Neural crest cell (in vitro differentiated cells): Measurements from ENCODE around the gene CYBA. TPM values are rescaled to one million over a fixed set of nuclear protein-coding genes. Genes with fewer than 3 reads are reported as not detected.
A peak's percentile ranks its signal among the peaks of the same experiment; 100 is the strongest.

Experiments
- DNase-seq: peaks from one replicate; pipeline ENCODE4 v3.0.0; 2021; ENCODE audit warnings: low read depth, mixed read lengths, low spot score
- H3K27ac Mint-ChIP-seq: one replicate; pipeline ENCODE4 v1.8.0; 2021; ENCODE audit warnings: mild to moderate bottlenecking, mixed read lengths; ENCODE audit not compliant: unreplicated experiment
- H3K27me3 Mint-ChIP-seq: 2 replicates; pipeline ENCODE4 v1.8.0; 2021; ENCODE audit warnings: low read depth, mild to moderate bottlenecking, mixed read lengths
- H3K36me3 Mint-ChIP-seq: 2 replicates; pipeline ENCODE4 v1.8.0; 2021; ENCODE audit warnings: low read depth, mild to moderate bottlenecking, mixed read lengths
- H3K4me1 Mint-ChIP-seq: 2 replicates; pipeline ENCODE4 v1.8.0; 2021; ENCODE audit warnings: mixed read lengths
- H3K4me3 Mint-ChIP-seq: one replicate; pipeline ENCODE4 v1.8.0; 2021; ENCODE audit warnings: mild to moderate bottlenecking, mixed read lengths
- H3K9me3 Mint-ChIP-seq: 2 replicates; pipeline ENCODE4 v1.8.0; 2021; ENCODE audit warnings: mixed read lengths
- total RNA-seq: library from RNA; stranded (reverse); gene quantifications from 2 replicates; pipeline ENCODE4 v1.2.1, GENCODE V29; 2021
- TF ChIP-seq, protein P1 (sequence below): fragments of 200-600 bp; sonication (generic); conservative IDR thresholded peaks from 2 replicates; pipeline ENCODE4 v1.5.0; 2021; ENCODE audit warnings: antibody characterized with exemption, mild to moderate bottlenecking

The CYBA gene
- total RNA-seq, 1 donor from 2014 or later = 22.3 TPM

DNA sequence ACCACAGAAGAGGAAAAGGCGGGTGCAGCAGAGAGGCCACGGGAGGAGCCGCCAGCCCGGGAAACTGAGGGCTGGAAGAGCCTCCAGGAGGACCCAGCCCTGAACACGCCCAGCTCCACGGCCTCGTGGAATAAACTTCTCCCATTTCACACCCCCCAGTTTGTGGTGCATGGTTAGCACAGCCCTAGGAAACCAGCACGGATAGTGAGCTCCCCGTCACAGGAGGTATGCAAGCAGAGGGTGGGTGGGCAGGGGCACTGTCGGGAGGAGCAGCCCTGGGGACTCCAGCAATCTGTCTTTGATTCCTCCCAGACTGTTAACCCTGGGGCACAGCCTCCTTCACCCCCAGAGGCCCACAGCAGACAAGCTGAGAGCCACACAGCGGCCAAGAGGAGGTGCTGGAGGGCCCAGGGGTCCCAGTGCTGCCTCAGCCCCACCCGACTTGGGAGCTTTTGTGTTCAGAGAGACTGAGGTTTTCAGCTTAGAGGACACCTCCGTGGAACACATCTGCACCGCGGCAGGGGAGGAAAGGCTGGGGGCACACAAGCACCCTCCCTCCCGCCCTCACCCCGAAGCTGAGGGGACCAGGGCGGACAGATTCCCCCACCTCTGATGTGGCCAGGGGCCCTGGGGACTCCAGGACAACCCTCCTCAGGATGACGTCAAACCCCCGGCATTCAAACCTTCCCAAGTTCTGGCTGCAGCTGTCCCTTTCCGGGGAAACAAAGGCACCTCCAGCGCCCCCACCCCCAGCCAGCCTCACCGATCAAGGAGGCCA is 14.2 kb downstream of the CYBA start:
- Mint-ChIP-seq H3K9me3 (no peaks in the 10 kb centered on the region), H3K27ac (no peak overlapping the region), H3K4me3 (peak overlapping the region; percentile 59), H3K27me3 (peaks cover 25% of the 10 kb centered on the region), H3K36me3 (no peaks in the 10 kb centered on the region), H3K4me1 (peaks cover 8% of the 10 kb centered on the region)
- no peak for DNase-seq
- TF ChIP-seq, protein P1, sequence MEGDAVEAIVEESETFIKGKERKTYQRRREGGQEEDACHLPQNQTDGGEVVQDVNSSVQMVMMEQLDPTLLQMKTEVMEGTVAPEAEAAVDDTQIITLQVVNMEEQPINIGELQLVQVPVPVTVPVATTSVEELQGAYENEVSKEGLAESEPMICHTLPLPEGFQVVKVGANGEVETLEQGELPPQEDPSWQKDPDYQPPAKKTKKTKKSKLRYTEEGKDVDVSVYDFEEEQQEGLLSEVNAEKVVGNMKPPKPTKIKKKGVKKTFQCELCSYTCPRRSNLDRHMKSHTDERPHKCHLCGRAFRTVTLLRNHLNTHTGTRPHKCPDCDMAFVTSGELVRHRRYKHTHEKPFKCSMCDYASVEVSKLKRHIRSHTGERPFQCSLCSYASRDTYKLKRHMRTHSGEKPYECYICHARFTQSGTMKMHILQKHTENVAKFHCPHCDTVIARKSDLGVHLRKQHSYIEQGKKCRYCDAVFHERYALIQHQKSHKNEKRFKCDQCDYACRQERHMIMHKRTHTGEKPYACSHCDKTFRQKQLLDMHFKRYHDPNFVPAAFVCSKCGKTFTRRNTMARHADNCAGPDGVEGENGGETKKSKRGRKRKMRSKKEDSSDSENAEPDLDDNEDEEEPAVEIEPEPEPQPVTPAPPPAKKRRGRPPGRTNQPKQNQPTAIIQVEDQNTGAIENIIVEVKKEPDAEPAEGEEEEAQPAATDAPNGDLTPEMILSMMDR = no peak

DNA sequence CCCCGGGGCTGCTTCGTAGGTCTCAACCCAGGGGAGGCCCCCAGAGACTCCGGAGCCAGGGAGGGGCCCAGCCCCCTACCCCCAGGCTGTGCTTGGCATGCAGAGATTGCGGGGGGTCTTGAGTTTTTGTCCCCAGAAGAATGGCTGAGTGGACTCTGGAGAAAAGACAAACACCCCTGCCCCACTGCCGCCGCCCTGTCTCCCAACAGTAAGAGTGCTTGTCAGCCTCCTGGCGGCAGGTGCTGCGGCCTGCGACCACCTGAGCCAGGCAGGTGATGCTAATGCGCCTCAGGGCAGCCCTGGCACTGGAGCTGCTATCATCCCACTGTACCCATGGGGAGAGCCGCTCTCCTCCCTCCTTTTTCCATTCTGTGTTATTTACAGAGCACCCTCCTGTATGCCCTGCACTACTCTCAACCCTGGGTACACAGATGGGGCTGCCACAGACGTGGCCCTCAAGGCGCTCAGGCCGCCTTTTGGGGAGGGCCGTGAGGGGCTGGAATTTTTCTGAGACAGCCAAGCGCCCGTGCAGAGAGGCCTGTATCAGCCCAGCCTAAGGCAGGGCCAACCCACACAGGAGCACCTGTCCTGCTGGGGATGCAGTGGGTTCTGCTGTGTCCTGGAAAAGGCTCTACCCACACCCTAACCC is 15.1 kb downstream of the CYBA start:
- no peak for DNase-seq
- no peaks in the 10 kb centered on the region for H3K9me3 Mint-ChIP-seq
- peaks cover 25% of the 10 kb centered on the region for H3K27me3 Mint-ChIP-seq
- H3K4me1 Mint-ChIP-seq = peaks cover 8% of the 10 kb centered on the region
- H3K4me3 Mint-ChIP-seq = no peak overlapping the region
- no peak overlapping the region for H3K27ac Mint-ChIP-seq
- TF ChIP-seq, protein P1 = no peak
- H3K36me3 Mint-ChIP-seq = no peaks in the 10 kb centered on the region

DNA sequence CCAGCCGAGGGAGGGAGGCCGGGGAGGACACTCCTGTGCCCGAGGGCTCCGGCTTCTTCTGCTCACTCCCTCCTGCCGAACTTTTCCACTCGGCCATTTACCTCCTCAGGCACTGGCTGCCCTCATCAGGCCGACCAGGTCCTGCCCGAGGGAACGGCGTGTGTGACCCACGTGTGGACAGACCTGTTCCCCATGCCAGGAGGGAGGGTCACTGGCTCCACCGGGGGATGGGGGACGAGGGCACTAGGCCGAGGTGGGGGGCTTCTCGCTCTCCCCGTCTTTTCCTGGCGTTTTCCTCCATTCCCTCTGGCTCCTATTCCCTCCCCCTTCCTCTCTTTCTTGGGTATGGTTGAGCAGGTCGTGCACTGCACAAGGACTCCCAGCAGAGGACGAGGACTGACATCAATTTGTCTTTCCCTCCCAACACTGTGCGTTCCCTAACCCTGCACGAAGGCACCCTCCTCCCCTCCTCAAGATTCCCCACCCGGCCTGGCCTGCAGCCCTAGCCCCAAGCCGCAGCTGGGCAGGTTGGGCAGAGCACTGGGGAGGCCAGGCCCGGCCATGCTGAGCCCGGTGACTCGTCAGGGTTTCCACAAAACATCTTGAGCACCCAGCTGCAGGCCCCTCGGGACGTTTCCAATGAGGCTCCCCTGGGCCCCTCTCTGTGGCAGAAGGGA is 15.7 kb downstream of the CYBA start:
- peak overlapping the region; percentile 27 for H3K4me3 Mint-ChIP-seq
- no peak for DNase-seq
- TF ChIP-seq, protein P1 = no peak
- H3K27me3 Mint-ChIP-seq = peaks cover 22% of the 10 kb centered on the region
- H3K9me3 Mint-ChIP-seq = no peaks in the 10 kb centered on the region
- H3K36me3 Mint-ChIP-seq = no peaks in the 10 kb centered on the region
- peaks cover 5% of the 10 kb centered on the region for H3K4me1 Mint-ChIP-seq
- no peak overlapping the region for H3K27ac Mint-ChIP-seq

DNA sequence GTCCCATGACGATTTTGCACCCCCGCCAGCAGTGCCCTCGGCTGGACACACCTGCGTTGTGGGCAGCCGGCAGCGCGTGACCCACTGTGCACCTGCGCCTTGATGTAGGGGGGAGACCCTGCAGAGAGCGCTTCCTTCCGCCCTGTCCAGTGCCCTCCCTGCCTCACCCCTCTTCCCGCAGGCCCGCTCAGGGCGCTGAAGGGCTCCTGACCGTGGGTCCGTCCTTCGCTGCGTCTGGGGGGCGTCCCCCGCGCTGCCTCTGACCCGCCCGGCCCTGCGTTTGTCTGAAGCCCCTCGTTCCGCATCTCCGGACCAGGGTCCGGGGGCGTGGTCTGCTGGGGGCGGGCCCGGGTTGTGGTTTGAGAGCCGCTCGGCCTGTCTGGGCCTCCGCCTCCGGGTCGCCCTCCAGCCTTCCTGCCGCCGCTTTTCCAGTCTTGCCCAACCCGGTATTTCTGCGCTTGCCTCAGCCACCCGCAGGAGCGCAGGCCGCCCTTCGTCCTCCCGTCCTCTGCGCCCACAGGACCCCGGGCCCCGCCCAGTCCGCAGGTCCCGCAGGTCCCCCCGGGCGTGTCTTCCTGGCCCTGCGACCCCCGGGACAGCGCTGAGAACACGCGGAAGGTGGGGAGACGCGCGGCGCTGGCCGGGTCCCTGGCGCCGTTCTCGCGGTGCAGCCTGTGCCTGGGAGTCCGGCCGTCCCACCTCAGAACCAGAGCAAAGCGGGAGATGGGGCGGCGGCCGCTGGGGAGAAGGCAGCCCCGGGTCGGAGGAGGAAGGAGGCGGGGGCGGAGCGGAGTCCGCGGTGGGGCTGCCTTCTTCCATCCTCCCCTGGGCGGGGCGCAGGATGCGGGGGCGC is 16.5 kb downstream of the CYBA start:
- no peaks in the 10 kb centered on the region for H3K36me3 Mint-ChIP-seq
- DNase-seq = peak; percentile 56
- H3K4me1 Mint-ChIP-seq = peaks cover 4% of the 10 kb centered on the region
- H3K4me3 Mint-ChIP-seq = no peak overlapping the region
- H3K9me3 Mint-ChIP-seq = no peaks in the 10 kb centered on the region
- H3K27me3 Mint-ChIP-seq = peaks cover 20% of the 10 kb centered on the region
- no peak overlapping the region for H3K27ac Mint-ChIP-seq
- TF ChIP-seq, protein P1 = no peak

DNA sequence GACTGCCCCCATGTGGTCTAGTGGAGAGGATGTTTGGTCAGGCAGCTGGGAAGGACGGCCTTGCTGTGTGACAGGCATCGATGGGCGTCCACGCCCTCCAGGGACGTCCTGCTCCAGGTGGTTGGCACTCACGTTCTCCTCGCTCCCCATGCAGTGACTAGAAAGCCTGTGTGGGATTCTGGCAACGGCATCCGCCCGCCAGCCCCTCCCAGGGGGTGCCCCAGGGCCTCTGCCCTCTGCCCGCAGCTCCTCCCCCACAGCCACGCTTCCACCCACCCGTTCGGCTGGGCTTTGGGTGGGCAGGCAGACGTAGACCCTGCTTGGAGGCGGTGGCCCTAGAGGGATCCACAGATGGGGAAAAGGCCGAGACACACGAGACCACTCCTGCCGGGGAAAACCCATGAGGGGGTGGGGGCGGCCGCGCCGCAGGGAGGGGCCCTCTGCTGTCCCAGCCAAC is 17.1 kb downstream of the CYBA start:
- peaks cover 4% of the 10 kb centered on the region for H3K4me1 Mint-ChIP-seq
- H3K9me3 Mint-ChIP-seq = no peaks in the 10 kb centered on the region
- peak overlapping the region; percentile 41 for H3K4me3 Mint-ChIP-seq
- TF ChIP-seq, protein P1 = no peak
- DNase-seq = no peak
- H3K36me3 Mint-ChIP-seq = no peaks in the 10 kb centered on the region
- no peak overlapping the region for H3K27ac Mint-ChIP-seq
- peaks cover 20% of the 10 kb centered on the region for H3K27me3 Mint-ChIP-seq
